ENCODE measurements around the gene FOLR2.

FOLR2 gene

GRCh38 chr11:72231396-72232259, 15.0 kb downstream of the FOLR2 start:
- ATAC-seq (no peak), DNase-seq (no peak)
- Mint-ChIP-seq H3K27ac (peak overlapping the region; percentile 26), H3K4me3 (no peak overlapping the region), H3K9me3 (no peaks in the 10 kb centered on the region), H3K4me1 (peaks cover 3% of the 10 kb centered on the region), H3K36me3 (ENCODE audit: low read depth) (peaks cover 9% of the 10 kb centered on the region), H3K27me3 (no peaks in the 10 kb centered on the region)

DNA sequence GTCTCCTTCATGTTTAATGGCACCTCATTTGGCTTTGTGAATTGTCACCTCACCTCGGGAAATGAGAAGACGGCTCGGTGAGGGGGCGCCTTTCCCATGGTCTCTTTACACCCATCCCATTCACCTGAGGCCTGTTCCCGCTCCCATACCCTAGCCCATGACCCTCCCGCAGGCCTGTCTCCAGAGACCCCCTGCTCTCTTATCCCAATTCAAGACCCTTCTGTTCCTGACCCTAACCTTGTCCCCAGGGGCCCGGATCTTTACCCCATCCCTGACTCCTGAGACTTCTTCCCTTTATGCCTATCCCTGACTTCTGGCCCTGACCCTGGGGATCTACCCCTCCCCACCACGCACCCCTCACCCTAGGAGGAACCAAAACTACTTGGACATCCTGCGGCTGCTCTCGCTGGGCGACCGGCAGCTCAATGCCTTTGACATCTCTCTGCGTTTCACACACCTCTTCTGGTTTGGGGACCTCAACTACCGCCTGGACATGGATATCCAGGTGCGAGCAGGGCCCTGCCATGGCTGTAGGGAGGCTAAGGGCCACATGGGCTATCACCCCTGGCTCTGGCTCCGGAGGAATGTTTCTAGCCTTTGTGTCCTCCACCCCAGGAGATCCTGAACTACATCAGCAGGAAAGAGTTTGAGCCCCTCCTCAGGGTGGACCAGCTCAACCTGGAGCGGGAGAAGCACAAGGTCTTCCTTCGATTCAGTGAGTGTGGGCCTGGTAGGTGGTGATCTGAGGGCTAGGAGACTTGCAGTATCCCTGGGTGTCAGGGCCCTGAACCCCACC, 15.9 kb downstream of the FOLR2 start:
- Mint-ChIP-seq H3K27ac (peak overlapping the region; percentile 22), H3K9me3 (no peaks in the 10 kb centered on the region), H3K4me1 (peaks cover 3% of the 10 kb centered on the region), H3K4me3 (no peak overlapping the region), H3K36me3 (ENCODE audit: low read depth) (peaks cover 9% of the 10 kb centered on the region), H3K27me3 (no peaks in the 10 kb centered on the region)
- ATAC-seq (no peak), DNase-seq (no peak)

DNA sequence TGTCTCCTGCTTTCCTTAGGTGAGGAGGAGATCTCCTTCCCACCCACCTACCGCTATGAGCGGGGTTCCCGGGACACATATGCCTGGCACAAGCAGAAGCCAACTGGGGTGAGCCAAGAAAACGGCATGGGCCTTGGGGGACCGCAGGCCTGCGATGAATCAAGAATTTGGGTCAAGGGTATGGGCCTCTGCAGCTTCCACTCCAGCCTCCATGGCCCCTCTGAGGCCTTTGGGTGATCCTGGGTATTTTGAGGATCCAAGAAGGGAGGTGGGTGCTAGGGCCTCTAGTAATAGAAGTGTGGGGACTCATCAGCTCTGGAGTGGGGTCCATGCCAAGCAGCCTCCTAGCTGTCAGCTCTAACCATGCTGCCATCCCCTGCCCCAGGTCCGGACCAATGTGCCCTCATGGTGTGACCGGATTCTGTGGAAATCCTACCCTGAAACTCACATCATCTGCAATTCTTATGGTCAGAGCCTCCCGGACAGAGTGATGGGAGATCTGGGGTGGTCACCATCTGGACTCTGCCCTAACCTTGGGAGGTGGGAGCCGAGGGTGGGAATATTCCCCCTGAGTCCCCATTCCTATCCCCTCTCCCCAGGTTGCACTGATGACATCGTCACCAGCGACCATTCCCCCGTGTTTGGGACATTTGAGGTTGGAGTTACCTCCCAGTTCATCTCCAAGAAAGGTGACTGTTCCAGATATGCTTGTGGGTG, 16.6 kb downstream of the FOLR2 start:
- Mint-ChIP-seq H3K4me3 (no peak overlapping the region), H3K27me3 (peaks cover under 1% of the 10 kb centered on the region), H3K4me1 (peaks cover 3% of the 10 kb centered on the region), H3K9me3 (no peaks in the 10 kb centered on the region), H3K36me3 (ENCODE audit: low read depth) (peaks cover 9% of the 10 kb centered on the region), H3K27ac (peak overlapping the region; percentile 62)
- DNase-seq, result no peak
- no peak for ATAC-seq

DNA sequence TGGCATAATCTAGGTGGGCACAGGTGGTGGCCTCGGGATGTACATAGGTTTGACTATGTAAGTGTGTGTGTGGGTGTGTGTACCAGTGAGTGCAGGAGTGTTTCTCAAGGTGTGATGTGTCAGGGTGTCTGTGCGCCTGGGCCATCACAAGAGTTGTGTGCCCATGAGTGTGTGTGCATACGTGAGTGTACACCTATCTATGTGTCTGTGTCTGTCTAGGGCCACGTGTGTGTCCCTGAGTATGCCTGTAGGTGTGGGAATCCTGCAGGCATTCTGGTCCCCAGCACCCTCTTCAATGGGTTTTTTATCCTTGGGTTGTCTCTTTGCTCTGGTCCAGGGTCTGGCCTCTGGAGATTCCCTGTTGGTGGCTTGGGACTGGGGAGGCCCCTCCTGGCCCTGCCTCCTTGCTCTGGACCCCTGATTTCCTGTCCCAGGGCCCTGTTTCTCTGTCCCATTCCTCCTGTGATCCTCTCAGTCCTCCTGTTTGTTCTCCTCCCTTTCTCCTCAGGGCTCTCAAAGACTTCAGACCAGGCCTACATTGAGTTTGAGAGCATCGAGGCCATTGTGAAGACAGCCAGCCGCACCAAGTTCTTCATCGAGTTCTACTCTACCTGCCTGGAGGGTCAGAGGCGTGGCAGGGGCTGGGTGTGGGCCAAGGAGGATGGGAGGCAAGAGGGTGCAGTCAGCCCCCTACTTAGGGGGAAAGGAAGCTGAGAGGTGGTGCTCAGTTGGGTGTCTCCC, 17.3 kb downstream of the FOLR2 start:
- Mint-ChIP-seq H3K27ac (peak overlapping the region; percentile 62), H3K4me3 (no peak overlapping the region)

GRCh38 chr11:72234514-72234830, 17.9 kb downstream of the FOLR2 start:
- ATAC-seq (no peak), DNase-seq (no peak)
- peak overlapping the region; percentile 48 for H3K27ac Mint-ChIP-seq
- H3K9me3 Mint-ChIP-seq, result no peaks in the 10 kb centered on the region
- H3K4me1 Mint-ChIP-seq, result peaks cover 9% of the 10 kb centered on the region
- peaks cover 8% of the 10 kb centered on the region for H3K36me3 Mint-ChIP-seq (ENCODE audit: low read depth)
- no peak overlapping the region for H3K4me3 Mint-ChIP-seq
- H3K27me3 Mint-ChIP-seq, result peaks cover 10% of the 10 kb centered on the region

More for the DNA sequence above, 17.3 kb downstream of the FOLR2 start:
- Mint-ChIP-seq H3K36me3 (ENCODE audit: low read depth) (peaks cover 12% of the 10 kb centered on the region), H3K9me3 (no peaks in the 10 kb centered on the region), H3K27me3 (peaks cover 6% of the 10 kb centered on the region), H3K4me1 (peaks cover 5% of the 10 kb centered on the region)
- DNase-seq (no peak), ATAC-seq (no peak)

DNA sequence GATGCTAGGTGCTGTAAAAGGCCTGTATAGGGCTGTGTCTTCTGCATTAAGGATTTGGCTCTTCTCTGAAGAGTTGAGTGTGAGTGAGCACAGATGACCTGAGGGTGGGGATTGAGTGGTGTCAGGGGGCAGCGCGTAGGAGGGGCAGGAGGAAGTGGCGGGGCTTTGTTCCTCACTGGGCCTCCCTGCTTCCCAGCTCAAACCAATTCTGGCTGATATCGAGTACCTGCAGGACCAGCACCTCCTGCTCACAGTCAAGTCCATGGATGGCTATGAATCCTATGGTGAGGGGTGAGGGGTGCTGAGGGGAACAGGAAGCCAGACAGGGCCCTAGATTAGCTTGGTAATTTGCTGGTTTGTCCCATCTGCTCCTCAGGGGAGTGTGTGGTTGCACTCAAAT, 18.3 kb downstream of the FOLR2 start:
- peaks cover 8% of the 10 kb centered on the region for H3K36me3 Mint-ChIP-seq (ENCODE audit: low read depth)
- no peak overlapping the region for H3K4me3 Mint-ChIP-seq
- H3K27me3 Mint-ChIP-seq, result peaks cover 11% of the 10 kb centered on the region
- no peak for DNase-seq
- ATAC-seq, result no peak
- no peaks in the 10 kb centered on the region for H3K9me3 Mint-ChIP-seq
- peaks cover 10% of the 10 kb centered on the region for H3K4me1 Mint-ChIP-seq
- H3K27ac Mint-ChIP-seq, result peak overlapping the region; percentile 48

DNA sequence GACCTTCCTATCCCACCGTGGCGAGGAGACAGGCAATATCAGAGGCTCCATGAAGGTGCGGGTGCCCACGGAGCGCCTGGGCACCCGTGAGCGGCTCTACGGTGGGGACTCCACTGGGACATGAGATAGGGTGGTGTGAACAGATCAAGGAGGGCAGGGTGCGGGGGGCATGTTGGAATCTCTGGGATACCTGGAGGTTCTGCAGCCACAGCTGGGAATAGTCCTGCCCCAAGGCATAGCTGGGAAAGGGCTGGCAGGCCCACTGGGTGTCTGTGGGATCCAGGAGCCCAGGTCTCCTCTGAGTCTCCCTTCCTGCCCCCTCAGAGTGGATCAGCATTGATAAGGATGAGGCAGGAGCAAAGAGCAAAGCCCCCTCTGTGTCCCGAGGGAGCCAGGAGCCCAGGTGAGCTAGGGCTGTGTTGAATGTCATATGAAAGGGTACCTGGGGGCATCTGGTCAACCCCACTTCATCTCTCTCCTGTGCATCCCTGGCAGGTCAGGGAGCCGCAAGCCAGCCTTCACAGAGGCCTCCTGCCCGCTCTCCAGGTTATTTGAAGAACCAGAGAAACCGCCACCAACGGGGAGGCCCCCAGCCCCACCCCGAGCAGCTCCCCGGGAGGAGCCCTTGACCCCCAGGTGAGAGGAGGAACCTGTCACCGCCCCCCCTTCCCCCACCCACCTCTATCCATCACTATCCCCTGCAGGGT, 18.9 kb downstream of the FOLR2 start:
- Mint-ChIP-seq H3K4me3 (no peak overlapping the region), H3K27me3 (peaks cover 15% of the 10 kb centered on the region), H3K36me3 (ENCODE audit: low read depth) (peaks cover 8% of the 10 kb centered on the region), H3K4me1 (peaks cover 13% of the 10 kb centered on the region), H3K9me3 (no peaks in the 10 kb centered on the region), H3K27ac (no peak overlapping the region)
- no peak for DNase-seq
- ATAC-seq, result no peak

GRCh38 chr11:72236083-72236697, 19.6 kb downstream of the FOLR2 start:
- no peak overlapping the region for H3K27ac Mint-ChIP-seq
- no peak for ATAC-seq
- H3K4me1 Mint-ChIP-seq, result peaks cover 18% of the 10 kb centered on the region
- no peaks in the 10 kb centered on the region for H3K9me3 Mint-ChIP-seq
- peaks cover 21% of the 10 kb centered on the region for H3K27me3 Mint-ChIP-seq
- peaks cover 8% of the 10 kb centered on the region for H3K36me3 Mint-ChIP-seq (ENCODE audit: low read depth)
- DNase-seq, result no peak
- H3K4me3 Mint-ChIP-seq, result no peak overlapping the region

GRCh38 chr11:72236774-72237111, 20.1 kb downstream of the FOLR2 start:
- DNase-seq (no peak), ATAC-seq (no peak)
- Mint-ChIP-seq H3K27ac (no peak overlapping the region), H3K36me3 (ENCODE audit: low read depth) (peaks cover 8% of the 10 kb centered on the region), H3K4me1 (peaks cover 18% of the 10 kb centered on the region), H3K27me3 (peaks cover 26% of the 10 kb centered on the region), H3K4me3 (no peak overlapping the region), H3K9me3 (no peaks in the 10 kb centered on the region)

DNA sequence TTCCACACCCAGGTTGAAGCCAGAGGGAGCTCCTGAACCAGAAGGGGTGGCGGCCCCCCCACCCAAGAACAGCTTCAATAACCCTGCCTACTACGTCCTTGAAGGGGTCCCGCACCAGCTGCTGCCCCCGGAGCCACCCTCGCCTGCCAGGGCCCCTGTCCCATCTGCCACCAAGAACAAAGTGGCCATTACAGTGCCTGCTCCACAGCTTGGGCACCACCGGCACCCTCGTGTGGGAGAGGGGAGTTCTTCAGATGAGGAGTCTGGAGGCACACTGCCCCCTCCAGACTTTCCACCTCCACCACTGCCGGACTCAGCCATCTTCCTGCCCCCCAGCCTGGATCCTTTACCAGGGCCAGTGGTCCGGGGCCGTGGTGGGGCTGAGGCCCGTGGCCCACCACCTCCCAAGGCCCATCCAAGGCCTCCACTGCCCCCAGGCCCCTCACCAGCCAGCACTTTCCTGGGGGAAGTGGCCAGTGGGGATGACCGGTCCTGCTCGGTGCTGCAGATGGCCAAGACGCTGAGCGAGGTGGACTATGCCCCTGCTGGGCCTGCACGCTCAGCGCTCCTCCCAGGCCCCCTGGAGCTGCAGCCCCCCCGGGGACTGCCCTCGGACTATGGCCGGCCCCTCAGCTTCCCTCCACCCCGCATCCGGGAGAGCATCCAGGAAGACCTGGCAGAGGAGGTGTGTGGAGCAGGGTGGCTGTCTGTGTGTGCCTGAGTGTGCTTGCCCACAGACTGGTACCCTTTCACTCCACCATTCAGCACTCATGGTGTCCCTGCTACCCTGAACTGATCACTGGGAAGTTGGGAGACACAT, 20.7 kb downstream of the FOLR2 start:
- ATAC-seq, result no peak
- Mint-ChIP-seq H3K27ac (no peak overlapping the region), H3K27me3 (peaks cover 32% of the 10 kb centered on the region), H3K4me3 (no peak overlapping the region), H3K9me3 (no peaks in the 10 kb centered on the region), H3K4me1 (peaks cover 18% of the 10 kb centered on the region), H3K36me3 (ENCODE audit: low read depth) (peaks cover 8% of the 10 kb centered on the region)
- DNase-seq, result no peak

- DNase-seq (peak; percentile 61), ATAC-seq (peak; percentile 50)
- Mint-ChIP-seq H3K9me3 (no peaks in the 10 kb centered on the region), H3K36me3 (ENCODE audit: low read depth) (peaks cover 8% of the 10 kb centered on the region), H3K27me3 (peaks cover 39% of the 10 kb centered on the region), H3K4me1 (peaks cover 18% of the 10 kb centered on the region), H3K4me3 (no peak overlapping the region), H3K27ac (no peak overlapping the region)
Measured at GRCh38 chr11:72238040-72238450, 21.5 kb downstream of the FOLR2 start.

GRCh38 chr11:72238492-72239312, 22.1 kb downstream of the FOLR2 start:
- ATAC-seq, result no peak
- Mint-ChIP-seq H3K36me3 (ENCODE audit: low read depth) (peaks cover 6% of the 10 kb centered on the region), H3K9me3 (no peaks in the 10 kb centered on the region), H3K27ac (no peak overlapping the region), H3K4me3 (no peak overlapping the region), H3K4me1 (peaks cover 19% of the 10 kb centered on the region), H3K27me3 (peaks cover 44% of the 10 kb centered on the region)
- no peak for DNase-seq
